Measurements from ENCODE around the gene KLHL29. TPM values are rescaled to one million over a fixed set of nuclear protein-coding genes. Genes with fewer than 3 reads are reported as not detected.

The KLHL29 gene
- total RNA-seq, 2 experiments from 2014 or later: 2.5 to 2.7 TPM

DNA sequence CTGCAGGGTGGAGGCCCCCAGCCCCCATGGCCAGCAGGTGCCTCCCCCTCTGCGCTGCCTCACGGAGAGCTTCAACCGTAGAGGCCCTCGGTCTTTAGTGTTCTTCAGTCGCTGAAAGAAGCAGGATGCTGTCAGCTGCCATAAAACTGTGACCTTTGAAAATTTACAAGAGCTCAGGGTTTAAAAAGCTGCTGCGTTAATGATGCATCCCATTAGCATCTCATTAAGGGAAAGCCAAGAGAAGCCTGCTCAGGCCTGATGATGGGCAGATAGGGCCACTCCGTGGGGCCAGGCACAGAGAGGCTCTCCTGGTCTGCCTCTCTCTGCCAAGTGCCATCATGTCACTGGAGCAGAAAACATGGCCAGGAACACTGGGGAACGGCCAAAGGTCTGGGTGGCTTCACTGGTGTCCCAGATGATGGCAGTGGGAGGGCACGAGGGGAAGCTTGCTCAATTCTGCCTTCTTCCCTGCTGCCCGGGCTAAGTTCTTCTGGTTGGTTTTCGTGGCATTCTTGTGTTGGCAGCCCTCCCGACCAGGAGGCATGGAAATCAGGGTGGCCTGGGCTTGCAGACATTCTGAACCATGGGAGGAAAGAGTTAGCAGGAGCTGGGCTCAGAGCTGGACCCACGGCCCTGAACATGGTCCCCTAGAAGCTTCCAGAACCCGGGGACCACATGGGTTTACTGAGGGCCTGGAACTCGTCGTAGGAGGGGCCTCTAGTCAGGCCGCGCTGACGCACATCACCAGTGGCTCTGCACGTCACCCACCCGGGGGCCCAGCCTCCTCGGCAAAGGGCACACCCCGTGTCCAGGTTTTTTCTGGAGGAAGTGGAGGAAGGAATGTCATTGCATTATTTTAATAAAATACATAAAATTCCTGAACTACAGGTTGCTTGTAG is 250.7 kb downstream of the KLHL29 start:
- Mint-ChIP-seq H3K27ac (no peak overlapping the region), H3K27me3 (no peaks in the 10 kb centered on the region), H3K9me3 (no peaks in the 10 kb centered on the region), H3K36me3 (ENCODE audit: low read depth) (peaks cover 10% of the 10 kb centered on the region), H3K4me1 (ENCODE audit: low read depth) (no peaks in the 10 kb centered on the region), H3K4me3 (no peak overlapping the region)
- POLR2A ChIA-PET: no interaction called here
- no peak for DNase-seq
- no peak overlapping the region for H3K27ac ChIP-seq (ENCODE audit: low read depth in 1 of 2, low read length in 2 of 2)
- CTCF ChIA-PET: no interaction called here
- no peak overlapping the region for H3K4me3 ChIP-seq (ENCODE audit: low read length)
- no peak for ATAC-seq (ENCODE audit: poor library complexity)
- no peaks in the 10 kb centered on the region for H3K4me1 ChIP-seq (ENCODE audit: insufficient read depth, low read length)
- intact Hi-C loops (cut with DNase I, micrococcal nuclease): no loop called here
- no peaks in the 10 kb centered on the region for H3K36me3 ChIP-seq (ENCODE audit: insufficient read depth, low read length)
- no peaks in the 10 kb centered on the region for H3K9me3 ChIP-seq (ENCODE audit: control insufficient read depth in 1 of 2, insufficient read depth in 1 of 2, low read length in 2 of 2)
- H3K27me3 ChIP-seq (ENCODE audit: control insufficient read depth in 1 of 2, insufficient read depth in 2 of 2, low read length in 2 of 2): no peaks in the 10 kb centered on the region
- TF ChIP-seq, protein P1, sequence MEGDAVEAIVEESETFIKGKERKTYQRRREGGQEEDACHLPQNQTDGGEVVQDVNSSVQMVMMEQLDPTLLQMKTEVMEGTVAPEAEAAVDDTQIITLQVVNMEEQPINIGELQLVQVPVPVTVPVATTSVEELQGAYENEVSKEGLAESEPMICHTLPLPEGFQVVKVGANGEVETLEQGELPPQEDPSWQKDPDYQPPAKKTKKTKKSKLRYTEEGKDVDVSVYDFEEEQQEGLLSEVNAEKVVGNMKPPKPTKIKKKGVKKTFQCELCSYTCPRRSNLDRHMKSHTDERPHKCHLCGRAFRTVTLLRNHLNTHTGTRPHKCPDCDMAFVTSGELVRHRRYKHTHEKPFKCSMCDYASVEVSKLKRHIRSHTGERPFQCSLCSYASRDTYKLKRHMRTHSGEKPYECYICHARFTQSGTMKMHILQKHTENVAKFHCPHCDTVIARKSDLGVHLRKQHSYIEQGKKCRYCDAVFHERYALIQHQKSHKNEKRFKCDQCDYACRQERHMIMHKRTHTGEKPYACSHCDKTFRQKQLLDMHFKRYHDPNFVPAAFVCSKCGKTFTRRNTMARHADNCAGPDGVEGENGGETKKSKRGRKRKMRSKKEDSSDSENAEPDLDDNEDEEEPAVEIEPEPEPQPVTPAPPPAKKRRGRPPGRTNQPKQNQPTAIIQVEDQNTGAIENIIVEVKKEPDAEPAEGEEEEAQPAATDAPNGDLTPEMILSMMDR (IDR thresholded peaks at IDR 0.05): no peak

DNA sequence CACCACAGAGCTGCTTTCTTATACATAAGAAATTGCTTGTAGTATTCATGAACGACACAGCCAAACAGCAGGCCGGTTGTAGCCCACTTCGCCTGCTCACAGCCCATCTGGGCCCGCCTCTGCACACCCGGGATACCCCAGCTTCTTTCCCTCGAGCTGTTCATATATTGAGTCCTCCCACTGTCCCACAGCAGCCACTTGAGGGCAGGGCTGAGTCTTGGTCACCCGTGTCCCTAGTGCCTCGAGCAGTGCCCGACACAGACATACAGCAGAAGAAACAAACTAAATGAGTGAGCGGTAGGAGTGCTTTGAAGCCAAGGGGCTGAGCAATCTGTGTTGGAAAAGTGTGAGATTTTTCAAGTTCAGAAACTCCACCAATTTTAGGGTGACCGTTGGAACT is 251.4 kb downstream of the KLHL29 start:
- no peak for DNase-seq
- no peaks in the 10 kb centered on the region for H3K9me3 ChIP-seq (ENCODE audit: control insufficient read depth in 1 of 2, insufficient read depth in 1 of 2, low read length in 2 of 2)
- POLR2A ChIA-PET: no interaction called here

DNA sequence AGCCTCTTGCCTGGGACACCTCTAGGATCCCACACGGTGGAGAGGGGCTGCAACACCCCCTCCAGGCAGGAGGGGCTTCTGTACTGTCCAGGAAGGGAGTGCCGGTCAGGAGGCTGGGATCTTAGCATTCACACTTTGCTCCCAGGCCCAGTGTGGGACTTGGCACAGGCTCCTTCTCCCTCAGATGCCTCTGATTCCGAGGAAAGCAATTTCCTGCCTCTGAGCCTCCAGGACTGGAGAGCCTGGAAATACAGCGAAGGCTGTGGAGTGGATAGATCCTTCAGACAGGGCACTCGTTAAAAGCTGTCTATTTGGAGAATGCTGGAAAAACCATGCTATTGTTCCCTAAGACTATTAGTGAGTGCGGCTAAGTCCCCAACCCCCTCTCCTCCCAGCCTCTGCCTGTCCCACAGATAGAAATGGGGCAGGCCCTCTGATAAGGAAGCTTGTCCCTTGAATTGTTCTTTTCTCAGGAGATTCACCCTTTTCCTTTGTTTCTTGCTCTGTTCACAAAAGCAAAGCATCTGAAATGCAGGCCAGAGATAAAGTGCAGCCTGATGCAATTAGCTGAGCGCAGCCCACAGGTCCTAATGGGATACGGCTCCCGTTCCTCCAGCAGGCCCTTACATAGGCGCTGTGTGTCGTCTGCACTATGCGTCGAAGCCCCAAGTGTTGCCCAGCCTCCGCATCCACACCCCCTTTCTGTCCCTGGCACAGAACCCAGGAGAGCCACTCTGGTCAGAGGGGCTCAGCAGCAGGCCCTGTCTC is 252.2 kb downstream of the KLHL29 start:
- ChIA-PET POLR2A (no interaction called here), CTCF (no interaction called here)
- Mint-ChIP-seq H3K27me3 (no peaks in the 10 kb centered on the region), H3K36me3 (ENCODE audit: low read depth) (peaks cover 10% of the 10 kb centered on the region), H3K27ac (no peak overlapping the region), H3K4me1 (ENCODE audit: low read depth) (no peaks in the 10 kb centered on the region), H3K9me3 (no peaks in the 10 kb centered on the region), H3K4me3 (no peak overlapping the region)
- intact Hi-C loops (cut with DNase I, micrococcal nuclease): no loop called here
- Histone ChIP-seq H3K27ac (ENCODE audit: low read depth in 1 of 2, low read length in 2 of 2) (no peak overlapping the region), H3K4me3 (ENCODE audit: low read length) (no peak overlapping the region), H3K9me3 (ENCODE audit: control insufficient read depth in 1 of 2, insufficient read depth in 1 of 2, low read length in 2 of 2) (peaks cover 0 to under 1% of the 10 kb centered on the region in 2 experiments), H3K4me1 (ENCODE audit: insufficient read depth, low read length) (no peaks in the 10 kb centered on the region), H3K36me3 (ENCODE audit: insufficient read depth, low read length) (no peaks in the 10 kb centered on the region), H3K27me3 (ENCODE audit: control insufficient read depth in 1 of 2, insufficient read depth in 2 of 2, low read length in 2 of 2) (no peaks in the 10 kb centered on the region)
- DNase-seq (no peak), ATAC-seq (ENCODE audit: poor library complexity) (no peak)
- TF ChIP-seq, protein P1 (IDR thresholded peaks at IDR 0.05): no peak

More for the DNA sequence above, 251.4 kb downstream of the KLHL29 start:
- ATAC-seq (ENCODE audit: poor library complexity): no peak
- Histone ChIP-seq H3K36me3 (ENCODE audit: insufficient read depth, low read length) (no peaks in the 10 kb centered on the region), H3K27ac (ENCODE audit: low read depth in 1 of 2, low read length in 2 of 2) (no peak overlapping the region), H3K4me1 (ENCODE audit: insufficient read depth, low read length) (no peaks in the 10 kb centered on the region), H3K4me3 (ENCODE audit: low read length) (no peak overlapping the region), H3K27me3 (ENCODE audit: control insufficient read depth in 1 of 2, insufficient read depth in 2 of 2, low read length in 2 of 2) (no peaks in the 10 kb centered on the region)
- no peaks in the 10 kb centered on the region for H3K9me3 Mint-ChIP-seq
- H3K27me3 Mint-ChIP-seq: no peaks in the 10 kb centered on the region
- intact Hi-C loops (cut with DNase I, micrococcal nuclease): no loop called here
- TF ChIP-seq, protein P1 (IDR thresholded peaks at IDR 0.05): no peak
- H3K27ac Mint-ChIP-seq: no peak overlapping the region
- H3K4me1 Mint-ChIP-seq (ENCODE audit: low read depth): no peaks in the 10 kb centered on the region
- peaks cover 10% of the 10 kb centered on the region for H3K36me3 Mint-ChIP-seq (ENCODE audit: low read depth)
- CTCF ChIA-PET: no interaction called here
- H3K4me3 Mint-ChIP-seq: no peak overlapping the region
